HCT116 (cell line): ENCODE results near the gene POMT1. TPM values are rescaled to one million over a fixed set of nuclear protein-coding genes. Genes with fewer than 3 reads are reported as not detected.

Experiments
- ATAC-seq: fragments of 200-7000 bp; cut with Tn5 transposase; 2 replicates; pipeline ENCODE4 v1.9.1; 2020; ENCODE audit warnings: mild to moderate bottlenecking, moderate library complexity
- BruUV-seq: library from RNA; stranded (reverse); fragments of 400-500 nt; replicated peaks from 2 replicates; lab custom pipeline; 2021; lab: Mats Ljungman, UMichigan
- CTCF ChIA-PET: fragments of 300-600 bp; sonication (Branson Sonifier 250); formaldehyde crosslinking; loops from one replicate; lab custom pipeline; 2021; ENCODE audit warnings: antibody characterized with exemption; lab: Charles Lee
- POLR2A ChIA-PET: fragments of 300-600, 350-600 bp; sonication (Branson Sonifier 250); formaldehyde crosslinking; loops from one replicate; lab custom pipeline; 2021; ENCODE audit warnings: antibody characterized with exemption; lab: Charles Lee
- RAD21 ChIA-PET, 2 experiments: fragments of 300-600 bp; sonication (Branson Sonifier 250); formaldehyde crosslinking; loops; one replicate each; lab custom pipeline; 2023; ENCODE audit warnings: low total read pairs in 2 of 2; ENCODE audit not compliant: uncharacterized antibody in 2 of 2, unreplicated experiment in 2 of 2, low non-redundant PET in 1 of 2; lab: Charles Lee
- DNase-seq: peaks from one replicate; pipeline ENCODE4 v3.0.0-alpha.2; 2010; ENCODE audit warnings: low read depth, low spot score
- H2AFZ ChIP-seq: fragments of 200-600 bp; shearing (Covaris generic), sonication (generic); 2 replicates; pipeline ENCODE4 v1.6.1; 2017; ENCODE audit warnings: low read depth, mixed run types, mixed read lengths, antibody characterized with exemption, low read length; ENCODE audit not compliant: poor library complexity, severe bottlenecking
- H3K27ac ChIP-seq: 2 replicates; pipeline ENCODE4 v1.5.1; 2012; ENCODE audit warnings: low read depth, low read length
- H3K27me3 ChIP-seq: fragments of 200-600 bp; sonication (generic); 2 replicates; pipeline ENCODE4 v1.6.1; 2016; ENCODE audit warnings: mixed run types, low read length, mixed read lengths; ENCODE audit not compliant: insufficient read depth
- H3K36me3 ChIP-seq, 2 experiments: fragments of 200-500 bp in 1 of 2; fragments of 200-600 bp in 1 of 2; sonication (Bioruptor generic) in 1 of 2; sonication (generic) in 1 of 2; 2 replicates each; pipeline versions ENCODE4 v1.5.1 to v1.6.1; 2014 to 2016; ENCODE audit warnings: low read length in 2 of 2, inconsistent platforms in 1 of 2, mixed read lengths in 1 of 2, mixed run types in 1 of 2; ENCODE audit not compliant: insufficient read depth in 2 of 2, control insufficient read depth in 1 of 2
- H3K4me1 ChIP-seq, 2 experiments: fragments of 200-600 bp in 1 of 2; sonication (generic) in 1 of 2; 2 replicates each; pipeline versions ENCODE4 v1.5.1 to v1.6.1; 2012 to 2017; ENCODE audit warnings: low read length in 2 of 2, inconsistent platforms in 1 of 2, mild to moderate bottlenecking in 1 of 2, mixed read lengths in 1 of 2, mixed run types in 1 of 2, moderate library complexity in 1 of 2; ENCODE audit not compliant: insufficient read depth in 2 of 2, control insufficient read depth in 1 of 2
- H3K4me2 ChIP-seq: fragments of 200-600 bp; sonication (generic); 2 replicates; pipeline ENCODE4 v1.6.1; 2017; ENCODE audit warnings: mixed run types, low read length, mixed read lengths
- H3K4me3 ChIP-seq, 2 experiments: fragments of 200-600 bp in 1 of 2; sonication (generic) in 1 of 2; replicated peaks in 1 of 2; 2 replicates each; pipeline ENCODE4 v1.5.1; 2011 to 2016; ENCODE audit warnings: low read length in 2 of 2, control low read depth in 1 of 2, low read depth in 1 of 2, mild to moderate bottlenecking in 1 of 2, mixed read lengths in 1 of 2, mixed run types in 1 of 2
- H3K79me2 ChIP-seq: fragments of 200-600 bp; sonication (generic); 2 replicates; pipeline ENCODE4 v1.6.1; 2017; ENCODE audit warnings: mild to moderate bottlenecking, mixed run types, low read length, moderate library complexity, mixed read lengths; ENCODE audit not compliant: insufficient read depth
- H3K9ac ChIP-seq: fragments of 200-600 bp; sonication (generic); 2 replicates; pipeline ENCODE4 v1.6.1; 2016; ENCODE audit warnings: low read length, mixed read lengths
- H3K9me2 ChIP-seq: fragments of 200-600 bp; sonication (generic), shearing (Covaris generic); 2 replicates; pipeline ENCODE4 v1.6.1; 2017; ENCODE audit warnings: mixed run types, mild to moderate bottlenecking, moderate library complexity; ENCODE audit not compliant: insufficient read depth
- H3K9me3 ChIP-seq, 2 experiments: fragments of 200-500 bp in 1 of 2; fragments of 200-600 bp in 1 of 2; sonication (Bioruptor generic) in 1 of 2; sonication (generic) in 1 of 2; 2 replicates each; pipeline ENCODE4 v1.6.1; 2014 to 2017; ENCODE audit warnings: low read length in 2 of 2, mixed read lengths in 2 of 2, inconsistent platforms in 1 of 2, low read depth in 1 of 2, mild to moderate bottlenecking in 1 of 2, mixed run types in 1 of 2, moderate library complexity in 1 of 2; ENCODE audit not compliant: control insufficient read depth in 1 of 2, insufficient read depth in 1 of 2
- H4K20me1 ChIP-seq: fragments of 200-600 bp; sonication (generic), shearing (Covaris generic); 2 replicates; pipeline ENCODE4 v1.6.1; 2017; ENCODE audit warnings: mixed run types, mild to moderate bottlenecking, moderate library complexity; ENCODE audit not compliant: insufficient read depth
- CBX3 ChIP-seq: IDR thresholded peaks from 2 replicates; pipeline ENCODE4 v1.6.1; 2012; ENCODE audit warnings: low read depth
- CEBPB ChIP-seq: IDR thresholded peaks from 2 replicates; pipeline ENCODE4 v1.6.1; 2012; ENCODE audit warnings: low read depth
- EZH2phosphoT487 ChIP-seq: fragments of 200-600 bp; IDR thresholded peaks from 2 replicates; pipeline ENCODE4 v1.6.1; 2018; ENCODE audit warnings: antibody characterized with exemption, borderline replicate concordance
- JUND ChIP-seq: IDR thresholded peaks from 2 replicates; pipeline ENCODE4 v1.6.1; 2012
- RAD21 ChIP-seq: IDR thresholded peaks from 2 replicates; pipeline ENCODE4 v1.6.1; 2012; ENCODE audit warnings: low read depth, mild to moderate bottlenecking
- SIN3A ChIP-seq: IDR thresholded peaks from 2 replicates; pipeline ENCODE4 v1.6.1; 2012; ENCODE audit warnings: low read depth
- SP1 ChIP-seq: IDR thresholded peaks from 2 replicates; pipeline ENCODE4 v1.6.1; 2012; ENCODE audit warnings: low read depth
- intact Hi-C: fragments of 100-400 bp; cut with micrococcal nuclease; formaldehyde crosslinking; loops from 2 replicates; pipeline ENCODE4 v1.10.0; 2022
- total RNA-seq: library from RNA; stranded (reverse); gene quantifications from one replicate; pipeline ENCODE4 v1.2.1, GENCODE V29; 2021; ENCODE audit not compliant: unreplicated experiment
- TF ChIP-seq, protein P1 (sequence below): IDR thresholded peaks from 2 replicates; pipeline ENCODE4 v1.6.1; 2012
- TF ChIP-seq, protein P2 (sequence below), 3 experiments: fragments of 200-600 bp in 1 of 3; sonication (generic) in 1 of 3; IDR thresholded peaks in 2 of 3; conservative IDR thresholded peaks in 1 of 3; 2 replicates each; pipeline ENCODE4 v1.5.1; 2012 to 2017; ENCODE audit warnings: low read depth in 2 of 3, low read length in 2 of 3, antibody characterized with exemption in 1 of 3, borderline replicate concordance in 1 of 3, control low read depth in 1 of 3, mild to moderate bottlenecking in 1 of 3, mixed read lengths in 1 of 3, mixed run types in 1 of 3, moderate library complexity in 1 of 3; ENCODE audit not compliant: insufficient read depth in 1 of 3
- TF ChIP-seq, protein P3 (sequence below): IDR thresholded peaks from 2 replicates; pipeline ENCODE4 v1.6.1; 2012

POMT1 gene
- total RNA-seq, 1 experiment from 2014 or later, result 21.4 TPM

DNA sequence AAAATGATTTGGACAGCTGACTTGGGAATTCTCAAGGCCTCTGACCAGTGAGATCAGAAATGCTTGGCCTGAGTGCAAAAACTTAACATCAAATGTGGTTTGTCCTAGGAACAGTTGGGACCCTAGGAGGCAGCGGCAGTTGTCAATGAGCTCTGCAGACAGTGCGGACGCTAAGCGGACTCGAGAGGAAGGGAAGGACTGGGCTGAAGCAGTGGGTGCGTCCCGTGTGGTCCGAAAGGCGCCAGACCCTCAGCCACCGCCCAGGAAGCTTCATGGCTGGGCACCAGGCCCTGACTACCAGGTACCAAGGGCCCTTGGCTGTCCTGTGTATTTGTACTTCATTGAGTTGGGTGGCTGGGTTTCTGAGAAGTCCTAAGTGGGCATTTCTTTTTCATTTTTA, 43.7 kb upstream of the POMT1 start:
- no peak overlapping the region for H3K9ac ChIP-seq
- ChIA-PET RAD21 (no interaction called here), CTCF (no interaction called here), POLR2A (no interaction called here)
- H3K9me2 ChIP-seq, result no peaks in the 10 kb centered on the region
- ATAC-seq, result no peak
- BruUV-seq, result no TSS peak
- no peak for DNase-seq
- no peak overlapping the region for H2AFZ ChIP-seq
- peaks cover 8% of the 10 kb centered on the region; the same call in 1 of the 2 replicates for H4K20me1 ChIP-seq
- TF ChIP-seq RAD21 (no peak), CEBPB (no peak), JUND (no peak), EZH2phosphoT487 (no peak), SP1 (no peak)
- TF ChIP-seq, protein P1, sequence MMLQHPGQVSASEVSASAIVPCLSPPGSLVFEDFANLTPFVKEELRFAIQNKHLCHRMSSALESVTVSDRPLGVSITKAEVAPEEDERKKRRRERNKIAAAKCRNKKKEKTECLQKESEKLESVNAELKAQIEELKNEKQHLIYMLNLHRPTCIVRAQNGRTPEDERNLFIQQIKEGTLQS, result no peak
- TF ChIP-seq, protein P2, sequence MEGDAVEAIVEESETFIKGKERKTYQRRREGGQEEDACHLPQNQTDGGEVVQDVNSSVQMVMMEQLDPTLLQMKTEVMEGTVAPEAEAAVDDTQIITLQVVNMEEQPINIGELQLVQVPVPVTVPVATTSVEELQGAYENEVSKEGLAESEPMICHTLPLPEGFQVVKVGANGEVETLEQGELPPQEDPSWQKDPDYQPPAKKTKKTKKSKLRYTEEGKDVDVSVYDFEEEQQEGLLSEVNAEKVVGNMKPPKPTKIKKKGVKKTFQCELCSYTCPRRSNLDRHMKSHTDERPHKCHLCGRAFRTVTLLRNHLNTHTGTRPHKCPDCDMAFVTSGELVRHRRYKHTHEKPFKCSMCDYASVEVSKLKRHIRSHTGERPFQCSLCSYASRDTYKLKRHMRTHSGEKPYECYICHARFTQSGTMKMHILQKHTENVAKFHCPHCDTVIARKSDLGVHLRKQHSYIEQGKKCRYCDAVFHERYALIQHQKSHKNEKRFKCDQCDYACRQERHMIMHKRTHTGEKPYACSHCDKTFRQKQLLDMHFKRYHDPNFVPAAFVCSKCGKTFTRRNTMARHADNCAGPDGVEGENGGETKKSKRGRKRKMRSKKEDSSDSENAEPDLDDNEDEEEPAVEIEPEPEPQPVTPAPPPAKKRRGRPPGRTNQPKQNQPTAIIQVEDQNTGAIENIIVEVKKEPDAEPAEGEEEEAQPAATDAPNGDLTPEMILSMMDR (IDR thresholded peaks at IDR 0.05 in 2 of 3, conservative IDR thresholded peaks at IDR 0.05 in 1 of 3; ENCODE audit: borderline replicate concordance in 1 of 3, insufficient read depth in 1 of 3, low read depth in 2 of 3, low read length in 2 of 3), result no peak
- TF ChIP-seq, protein P3, sequence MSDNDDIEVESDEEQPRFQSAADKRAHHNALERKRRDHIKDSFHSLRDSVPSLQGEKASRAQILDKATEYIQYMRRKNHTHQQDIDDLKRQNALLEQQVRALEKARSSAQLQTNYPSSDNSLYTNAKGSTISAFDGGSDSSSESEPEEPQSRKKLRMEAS, result no peak
- no peaks in the 10 kb centered on the region for H3K27me3 ChIP-seq
- no peaks in the 10 kb centered on the region for H3K4me1 ChIP-seq
- H3K79me2 ChIP-seq, result peaks cover 73% of the 10 kb centered on the region
- H3K27ac ChIP-seq, result no peak overlapping the region
- intact Hi-C loops, result no loop called here
- H3K36me3 ChIP-seq, result peaks cover 60 to 69% of the 10 kb centered on the region in 2 experiments
- no peak overlapping the region for H3K4me2 ChIP-seq
- H3K9me3 ChIP-seq, result no peaks in the 10 kb centered on the region
- H3K4me3 ChIP-seq, result no peak overlapping the region

DNA sequence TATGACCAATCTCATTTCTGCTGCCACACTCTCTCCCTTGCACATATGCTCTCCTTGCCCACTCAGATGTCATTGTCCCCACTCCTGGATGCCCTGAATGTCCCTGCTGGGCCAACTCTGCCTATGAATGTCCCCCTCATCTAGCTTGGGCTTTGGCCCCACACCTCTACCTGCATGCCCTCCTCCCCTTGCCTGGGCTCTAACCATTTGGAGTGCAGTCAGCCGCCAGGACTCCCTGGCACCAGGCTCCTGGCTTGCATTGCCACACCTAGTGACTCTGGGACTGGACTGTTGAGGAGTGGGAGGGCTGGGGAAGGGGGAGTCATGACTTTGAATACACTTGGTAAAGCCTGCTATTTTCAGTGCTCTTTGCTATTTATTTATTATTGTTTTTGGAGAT, 41.6 kb upstream of the POMT1 start:
- H3K79me2 ChIP-seq, result peaks cover 81% of the 10 kb centered on the region
- no peak for DNase-seq
- ATAC-seq, result no peak
- no peak overlapping the region for H2AFZ ChIP-seq
- ChIA-PET POLR2A (no interaction called here), CTCF (no interaction called here), RAD21 (no interaction called here)
- H3K9me2 ChIP-seq, result no peaks in the 10 kb centered on the region
- H4K20me1 ChIP-seq, result peaks cover 8% of the 10 kb centered on the region; the same call in 1 of the 2 replicates
- TF ChIP-seq SIN3A (no peak), JUND (no peak), RAD21 (no peak), CBX3 (no peak), SP1 (no peak)
- TF ChIP-seq, protein P1, result no peak
- no peak overlapping the region for H3K9ac ChIP-seq
- H3K36me3 ChIP-seq, result peaks cover 71 to 73% of the 10 kb centered on the region in 2 experiments
- BruUV-seq, result no TSS peak
- H3K27me3 ChIP-seq, result no peaks in the 10 kb centered on the region
- H3K4me3 ChIP-seq, result no peak overlapping the region
- H3K4me1 ChIP-seq, result no peaks in the 10 kb centered on the region
- H3K9me3 ChIP-seq, result no peaks in the 10 kb centered on the region
- intact Hi-C loops, result no loop called here
- H3K27ac ChIP-seq, result no peak overlapping the region
- H3K4me2 ChIP-seq, result no peak overlapping the region
